SIG-M5 (cell line): Measurements from ENCODE around the gene SLC22A4.
A peak's percentile ranks its signal among the peaks of the same experiment; 100 is the strongest.

Source experiments
- DNase-seq: peaks from one replicate; lab custom pipeline; 2025; lab: John Stamatoyannopoulos, UW

The SLC22A4 gene

GRCh38 chr5:132376694-132377641 lies 82.8 kb downstream of the SLC22A4 start:
- no peak for DNase-seq

- DNase-seq: no peak
Measured at GRCh38 chr5:132377738-132378137, 83.5 kb downstream of the SLC22A4 start.

- DNase-seq: no peak
Measured at GRCh38 chr5:132378580-132378979, 84.4 kb downstream of the SLC22A4 start.

GRCh38 chr5:132380047-132380446 lies 85.9 kb downstream of the SLC22A4 start:
- DNase-seq: no peak

GRCh38 chr5:132380741-132381140 lies 86.5 kb downstream of the SLC22A4 start:
- no peak for DNase-seq

GRCh38 chr5:132381614-132382013 lies 87.4 kb downstream of the SLC22A4 start:
- no peak for DNase-seq

GRCh38 chr5:132383261-132383660 lies 89.1 kb downstream of the SLC22A4 start:
- no peak for DNase-seq

GRCh38 chr5:132383984-132384383 lies 89.8 kb downstream of the SLC22A4 start:
- no peak for DNase-seq

GRCh38 chr5:132384506-132385050 lies 90.4 kb downstream of the SLC22A4 start:
- no peak for DNase-seq

- DNase-seq: no peak
Measured at GRCh38 chr5:132385326-132386105, 91.3 kb downstream of the SLC22A4 start.

GRCh38 chr5:132386644-132387286 lies 92.6 kb downstream of the SLC22A4 start:
- peak; percentile 31 for DNase-seq

GRCh38 chr5:132387640-132388117 lies 93.5 kb downstream of the SLC22A4 start:
- DNase-seq: no peak

GRCh38 chr5:132388244-132389050 lies 94.3 kb downstream of the SLC22A4 start:
- no peak for DNase-seq

- no peak for DNase-seq
Measured at GRCh38 chr5:132389051-132389331, 94.8 kb downstream of the SLC22A4 start.

- DNase-seq: no peak
Measured at GRCh38 chr5:132389585-132390286, 95.5 kb downstream of the SLC22A4 start.

- no peak for DNase-seq
Measured at GRCh38 chr5:132391247-132391646, 97.1 kb downstream of the SLC22A4 start.

GRCh38 chr5:132391870-132392269 lies 97.7 kb downstream of the SLC22A4 start:
- no peak for DNase-seq

- no peak for DNase-seq
Measured at GRCh38 chr5:132392411-132392810, 98.2 kb downstream of the SLC22A4 start.

- no peak for DNase-seq
Measured at GRCh38 chr5:132392978-132393825, 99.0 kb downstream of the SLC22A4 start.
